GM12878 (cell line): ENCODE measurements around the gene NNAT. TPM values are rescaled to one million over a fixed set of nuclear protein-coding genes. Genes with fewer than 3 reads are reported as not detected.

Source experiments
- ATAC-seq: fragments of 200-7000 bp; cut with Tn5 transposase; 3 replicates; pipeline ENCODE4 v1.9.1; 2020; ENCODE audit warnings: mild to moderate bottlenecking, moderate library complexity
- BruUV-seq: library from RNA; stranded (reverse); fragments of 400-500 nt; replicated peaks from 2 replicates; lab custom pipeline; 2021; lab: Mats Ljungman, UMichigan
- CTCF ChIA-PET: fragments of 300-600 bp; sonication (Branson Sonifier 250); formaldehyde crosslinking; extraction: SDS; loops from one replicate; lab custom pipeline; 2021; ENCODE audit warnings: inconsistent platforms; lab: Yijun Ruan, JAX
- POLR2A ChIA-PET: fragments of 350-600 bp; formaldehyde crosslinking; extraction: SDS; loops from one replicate; lab custom pipeline; 2021; ENCODE audit warnings: inconsistent platforms; lab: Charles Lee
- RAD21 ChIA-PET: fragments of 300-600 bp; sonication (Branson Sonifier 250); formaldehyde crosslinking; loops from one replicate; lab custom pipeline; 2023; ENCODE audit warnings: antibody characterized with exemption; ENCODE audit not compliant: unreplicated experiment; lab: Charles Lee
- SMC1A ChIA-PET: fragments of 300-600 bp; sonication (Branson Sonifier 250); formaldehyde crosslinking; loops from one replicate; lab custom pipeline; 2023; ENCODE audit not compliant: unreplicated experiment, uncharacterized antibody; lab: Charles Lee
- DNase-seq: peaks from one replicate; pipeline ENCODE4 v3.0.0-alpha.2; 2011; ENCODE audit warnings: low read depth, low spot score
- FAIRE-seq: peaks from 3 replicates; lab custom pipeline; 2011; peaks lifted over from hg19 to GRCh38; lab: Jason Lieb, UNC
- H2AFZ ChIP-seq: 2 replicates; pipeline ENCODE4 v1.6.0; 2011; ENCODE audit warnings: low read depth, low read length, control low read depth; ENCODE audit not compliant: control insufficient read depth
- H3K27ac ChIP-seq: 2 replicates; pipeline ENCODE4 v1.5.1; 2011; ENCODE audit warnings: control low read depth; ENCODE audit not compliant: control insufficient read depth, insufficient read depth
- H3K27me3 ChIP-seq, 2 experiments: replicated peaks in 1 of 2; 2 replicates each; pipeline versions ENCODE4 v1.6.0 to v1.6.1; 2011; ENCODE audit warnings: low read length in 1 of 2; ENCODE audit not compliant: control insufficient read depth in 2 of 2, insufficient read depth in 2 of 2
- H3K36me3 ChIP-seq, 2 experiments: 2 replicates each; pipeline ENCODE4 v1.5.1; 2011; ENCODE audit warnings: low read length in 1 of 2; ENCODE audit not compliant: control insufficient read depth in 2 of 2, insufficient read depth in 2 of 2
- H3K4me1 ChIP-seq: 2 replicates; pipeline ENCODE4 v1.6.1; 2011; ENCODE audit warnings: mild to moderate bottlenecking, low read length, moderate library complexity, mixed read lengths; ENCODE audit not compliant: control insufficient read depth, insufficient read depth
- H3K4me2 ChIP-seq: 2 replicates; pipeline ENCODE4 v1.6.0; 2011; ENCODE audit warnings: control low read depth; ENCODE audit not compliant: control insufficient read depth, insufficient read depth
- H3K4me3 ChIP-seq: fragments of 200-600 bp; sonication (generic); 2 replicates; pipeline ENCODE4 v1.5.1; 2016
- H3K79me2 ChIP-seq: 2 replicates; pipeline ENCODE4 v1.6.0; 2011; ENCODE audit warnings: low read length; ENCODE audit not compliant: control insufficient read depth, insufficient read depth
- H3K9ac ChIP-seq: 2 replicates; pipeline ENCODE4 v1.8.0; 2011; ENCODE audit warnings: low read length, control low read depth, mixed read lengths; ENCODE audit not compliant: control insufficient read depth, insufficient read depth
- H3K9me3 ChIP-seq: replicated peaks from 3 replicates; pipeline ENCODE4 v1.5.1; 2011; ENCODE audit warnings: mild to moderate bottlenecking, low read length; ENCODE audit not compliant: control insufficient read depth, insufficient read depth
- H4K20me1 ChIP-seq: 2 replicates; pipeline ENCODE4 v1.6.0; 2011; ENCODE audit not compliant: control insufficient read depth, insufficient read depth
- ASH2L ChIP-seq: fragments of 300-600, 200-600 bp; sonication (generic); IDR thresholded peaks from 2 replicates; pipeline ENCODE4 v1.6.1; 2017; ENCODE audit warnings: low read depth, mild to moderate bottlenecking, borderline replicate concordance
- ATF7 ChIP-seq: fragments of 450-650 bp; IDR thresholded peaks from 2 replicates; pipeline ENCODE4 v1.6.1; 2016; ENCODE audit warnings: low read depth, mild to moderate bottlenecking
- EP300 ChIP-seq, 2 experiments: fragments of 150-350 bp in 1 of 2; IDR thresholded peaks; 2 replicates each; pipeline ENCODE4 v1.6.1; 2011 to 2012; ENCODE audit warnings: low read depth in 2 of 2, low read length in 2 of 2, borderline replicate concordance in 1 of 2, improper control_type of control experiment in 1 of 2, inconsistent platforms in 1 of 2; ENCODE audit not compliant: control insufficient read depth in 1 of 2
- FOXK2 ChIP-seq: fragments of 450-650 bp; IDR thresholded peaks from 2 replicates; pipeline ENCODE4 v1.6.1; 2017; ENCODE audit warnings: mild to moderate bottlenecking, moderate library complexity
- HDGF ChIP-seq: fragments of 450-650 bp; IDR thresholded peaks from 2 replicates; pipeline ENCODE4 v1.6.1; 2016; ENCODE audit warnings: antibody characterized with exemption
- KDM1A ChIP-seq: fragments of 200-600 bp; sonication (generic); IDR thresholded peaks from 2 replicates; pipeline ENCODE4 v1.6.1; 2016; ENCODE audit warnings: borderline replicate concordance
- MYB ChIP-seq: fragments of 150-350 bp; IDR thresholded peaks from 2 replicates; pipeline ENCODE4 v1.6.1; 2014; ENCODE audit warnings: mild to moderate bottlenecking, low read depth, low read length, borderline replicate concordance
- NFYB ChIP-seq: IDR thresholded peaks from 2 replicates; pipeline ENCODE4 v1.6.1; 2011; ENCODE audit warnings: low read depth, mild to moderate bottlenecking, low read length, improper control_type of control experiment, moderate library complexity; ENCODE audit not compliant: insufficient read depth
- NR2F1 ChIP-seq: fragments of 450-650 bp; conservative IDR thresholded peaks from 2 replicates; pipeline ENCODE4 v1.6.1; 2017; ENCODE audit warnings: mild to moderate bottlenecking
- STAT3 ChIP-seq: IDR thresholded peaks from 2 replicates; pipeline ENCODE4 v1.6.1; 2011; ENCODE audit warnings: low read depth, low read length, improper control_type of control experiment
- TCF3 ChIP-seq: IDR thresholded peaks from 2 replicates; pipeline ENCODE4 v1.6.1; 2012; ENCODE audit warnings: low read depth, mild to moderate bottlenecking, low read length, borderline replicate concordance; ENCODE audit not compliant: insufficient read depth
- ZBED1 ChIP-seq: IDR thresholded peaks from 2 replicates; pipeline ENCODE4 v1.6.1; 2016; ENCODE audit warnings: borderline replicate concordance
- ZBTB33 ChIP-seq: fragments of 450-650 bp; IDR thresholded peaks from 2 replicates; pipeline ENCODE4 v1.6.1; 2017; ENCODE audit warnings: mild to moderate bottlenecking
- WGBS: methylation state at CpG from one replicate; pipeline ENCODE4 v1.1.6; 2016; ENCODE audit warnings: low lambda C conversion rate; ENCODE audit not compliant: insufficient replicate concordance, insufficient coverage; ENCODE audit errors: missing lambda C conversion rate; 5-methylcytosine and 5-hydroxymethylcytosine counted together
- in situ Hi-C: fragments of 300-500 bp; cut with MboI; formaldehyde crosslinking; loops from 9 replicates; pipeline ENCODE4 v1.14.3; 2018; ENCODE audit warnings: mixed read lengths
- intact Hi-C: fragments of 100-400 bp; cut with micrococcal nuclease; formaldehyde crosslinking; loops from one replicate; pipeline ENCODE4 v1.14.2; 2022; ENCODE audit not compliant: unreplicated experiment
- polyA plus RNA-seq, 11 experiments: library from polyadenylated mRNA; depleted of rRNA in 4 of 11; unstranded in 6 of 11; stranded (reverse) in 5 of 11; fragments of >200 nt; fragmentation: Nextera tagmentation in 4 of 11; fragmentation: Illumina TruSeq in 1 of 11; extraction: Ambion mirVana in 4 of 11; extraction: Trizol in 1 of 11; gene quantifications; 1 replicate in 1 of 11; 2 replicates in 10 of 11; pipeline versions ENCODE4 v1.2.1 to v1.2.3, GENCODE V29; 2011 to 2016; ENCODE audit warnings: inconsistent platforms in 2 of 11, missing spikeins in 2 of 11, low read depth in 1 of 11
- total RNA-seq, 4 experiments: library from RNA; depleted of rRNA in 3 of 4; stranded (reverse); fragments of >200 nt in 3 of 4; fragmentation: Illumina TruSeq in 1 of 4; extraction: Trizol in 1 of 4; gene quantifications; 2 replicates each; pipeline versions ENCODE4 v1.2.1 to v1.2.3, GENCODE V29; 2013 to 2021

NNAT gene
- total and polyA plus RNA-seq, 10 of the 15 experiments (the other 5 are each of a cell fraction or from before 2014, with no cell fraction given) = 0.22 to 0.99 (median 0.42) TPM; not detected in 7

GRCh38 chr20:37492945-37493344 lies 28.1 kb upstream of the NNAT start (continued):
- TF ChIP-seq FOXK2 (no peak), ASH2L (no peak), EP300 (IDR thresholded peaks at IDR 0.05; ENCODE audit: borderline replicate concordance in 1 of 2, control insufficient read depth in 1 of 2, low read depth in 2 of 2, low read length in 2 of 2) (no peak), KDM1A (no peak), ZBTB33 (no peak), TCF3 (no peak), ZBED1 (no peak), NFYB (no peak), MYB (no peak), STAT3 (no peak)

GRCh38 chr20:37494301-37494700 lies 26.7 kb upstream of the NNAT start:
- CTCF ChIA-PET = interaction anchor here (0.8 kb wide), 1 partner anchor 338 kb away, joined by 3 read pairs; no protein-coding TSS in a partner anchor
- Histone ChIP-seq H3K4me3 (no peak overlapping the region), H3K9ac (no peak overlapping the region), H3K4me1 (no peaks in the 10 kb centered on the region), H3K9me3 (no peaks in the 10 kb centered on the region), H3K27me3 (no peaks in the 10 kb centered on the region; a peak in 1 of 4 replicates), H4K20me1 (no peaks in the 10 kb centered on the region), H3K27ac (no peak overlapping the region), H3K4me2 (no peak overlapping the region), H2AFZ (no peak overlapping the region), H3K79me2 (no peaks in the 10 kb centered on the region), H3K36me3 (0 out of 4 replicates have a peak, but pooled peaks cover 0 to 4% of the 10 kb centered on the region in 2 experiments)
- WGBS = 91% methylated on average over 8 of the region's 8 CpGs
- POLR2A ChIA-PET = no interaction called here
- no TSS peak for BruUV-seq
- RAD21 ChIA-PET = interaction anchor here (0.9 kb wide), 1 partner anchor 41 kb away, joined by 3 read pairs; no protein-coding TSS in a partner anchor
- SMC1A ChIA-PET = interaction anchor here (0.7 to 1.6 kb wide), 4 partner anchors 12 to 230 kb away, joined by 3 to 4 read pairs (median 4); no protein-coding TSS in a partner anchor
- FAIRE-seq = no peak
- ATAC-seq = peak; percentile 44; the same call in 2 of the 3 replicates
- intact Hi-C loops (no loop called here), in situ Hi-C loops (no loop called here)
- no peak for TF ChIP-seq HDGF
- TF ChIP-seq ASH2L = no peak
- TF ChIP-seq NR2F1 = 0 out of 2 replicates have a peak, but pooled peaks have one; percentile 43
- no peak for TF ChIP-seq ATF7
- DNase-seq = no peak
